ENCODE results near the gene PIGS.
A peak's percentile ranks its signal among the peaks of the same experiment; 100 is the strongest.
"Not testable (repeated sequence)": the region's sequence is repeated elsewhere in the genome, so short reads cannot be mapped to it uniquely, and the experiment has no call there.

The PIGS gene

GRCh38 chr17:28571361-28572122 is at the start of gene PIGS:
Gene PIGS, minus strand, starts transcription at chr17:28571524. Its CDS starts 28 bp downstream, at chr17:28571496.
- no peaks in the 10 kb centered on the region for H3K9me3 ChIP-seq (ENCODE audit: insufficient read depth, low read depth, low read length)
- peaks cover 23% of the 10 kb centered on the region for H3K27me3 ChIP-seq (ENCODE audit: insufficient read depth, low read length)
- peak within 1 kb of the TSS; percentile 86 for H3K9ac ChIP-seq (ENCODE audit: low read depth, low read length)
- H3K4me1 ChIP-seq (ENCODE audit: insufficient read depth, low read length), result peaks cover 2% of the 10 kb centered on the region; the same call in 1 of the 2 replicates
- peak within 1 kb of the TSS; percentile 88 for H3K4me3 ChIP-seq (ENCODE audit: low read length)
- H3K27ac ChIP-seq (ENCODE audit: low read length), result peak within 1 kb of the TSS; percentile 1
- H3K36me3 ChIP-seq (ENCODE audit: insufficient read depth, low read depth, low read length), result peaks cover 13% of the 10 kb centered on the region

DNA sequence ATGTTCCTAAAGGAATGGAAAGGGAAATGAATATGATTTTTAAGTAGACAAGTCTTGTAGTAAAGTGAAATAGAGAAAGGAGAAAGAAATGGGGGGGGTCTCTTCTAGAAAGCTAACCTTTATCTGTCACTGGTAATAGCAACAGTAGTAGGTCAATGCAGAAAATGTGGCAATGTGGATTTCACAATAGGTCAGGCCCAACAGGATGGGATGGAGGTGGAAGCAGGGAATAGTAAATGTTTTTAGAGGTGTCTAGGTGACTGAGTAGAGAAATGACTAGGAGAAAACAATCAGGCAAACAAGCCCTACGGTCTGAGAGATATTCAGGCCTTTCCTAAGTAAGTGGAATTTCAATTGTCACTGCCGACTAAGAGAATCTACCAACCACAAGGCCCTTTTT is 48.7 kb upstream of the PIGS start:
- H3K27ac ChIP-seq (ENCODE audit: low read length), result no peak overlapping the region
- peaks cover 100% of the 10 kb centered on the region for H3K36me3 ChIP-seq (ENCODE audit: insufficient read depth, low read depth, low read length)
- no peak overlapping the region for H3K9ac ChIP-seq (ENCODE audit: low read depth, low read length)
- H3K9me3 ChIP-seq (ENCODE audit: insufficient read depth, low read depth, low read length), result no peaks in the 10 kb centered on the region
- no peak overlapping the region for H3K4me3 ChIP-seq (ENCODE audit: low read length)
- no peaks in the 10 kb centered on the region for H3K4me1 ChIP-seq (ENCODE audit: insufficient read depth, low read length)
- H3K27me3 ChIP-seq (ENCODE audit: insufficient read depth, low read length), result no peaks in the 10 kb centered on the region

DNA sequence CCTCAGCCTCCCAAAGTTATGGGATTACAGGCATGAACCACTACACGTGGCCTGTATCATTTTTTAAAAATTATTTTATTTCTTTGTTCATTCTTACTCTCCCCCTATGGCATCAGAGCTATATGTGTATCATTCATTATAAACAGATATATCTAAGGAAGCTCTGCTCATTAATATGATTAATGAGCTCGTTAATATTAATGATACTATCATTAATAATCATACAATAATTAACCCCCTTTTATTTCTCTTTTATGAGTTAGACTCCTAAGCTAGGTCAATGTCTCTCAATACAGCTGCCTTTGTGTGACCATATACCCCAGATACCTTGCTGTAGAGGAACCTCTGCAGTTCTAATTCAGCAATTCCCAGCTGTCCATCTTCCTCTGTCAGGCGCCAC is 47.1 kb upstream of the PIGS start:
- no peak overlapping the region for H3K9ac ChIP-seq (ENCODE audit: low read depth, low read length)

GRCh38 chr17:28616281-28616680 is 45.0 kb upstream of the PIGS start:
- H3K36me3 ChIP-seq (ENCODE audit: insufficient read depth, low read depth, low read length), result peaks cover 98% of the 10 kb centered on the region
- no peak overlapping the region for H3K4me3 ChIP-seq (ENCODE audit: low read length)
- no peaks in the 10 kb centered on the region for H3K4me1 ChIP-seq (ENCODE audit: insufficient read depth, low read length)
- no peaks in the 10 kb centered on the region for H3K9me3 ChIP-seq (ENCODE audit: insufficient read depth, low read depth, low read length)
- no peak overlapping the region for H3K27ac ChIP-seq (ENCODE audit: low read length)
- no peak overlapping the region for H3K9ac ChIP-seq (ENCODE audit: low read depth, low read length)
- no peaks in the 10 kb centered on the region for H3K27me3 ChIP-seq (ENCODE audit: insufficient read depth, low read length)

More for the DNA sequence above, 47.1 kb upstream of the PIGS start:
- Histone ChIP-seq H3K36me3 (ENCODE audit: insufficient read depth, low read depth, low read length) (peaks cover 99% of the 10 kb centered on the region), H3K27ac (ENCODE audit: low read length) (no peak overlapping the region), H3K4me3 (ENCODE audit: low read length) (no peak overlapping the region), H3K9me3 (ENCODE audit: insufficient read depth, low read depth, low read length) (no peaks in the 10 kb centered on the region), H3K4me1 (ENCODE audit: insufficient read depth, low read length) (no peaks in the 10 kb centered on the region), H3K27me3 (ENCODE audit: insufficient read depth, low read length) (no peaks in the 10 kb centered on the region)

DNA sequence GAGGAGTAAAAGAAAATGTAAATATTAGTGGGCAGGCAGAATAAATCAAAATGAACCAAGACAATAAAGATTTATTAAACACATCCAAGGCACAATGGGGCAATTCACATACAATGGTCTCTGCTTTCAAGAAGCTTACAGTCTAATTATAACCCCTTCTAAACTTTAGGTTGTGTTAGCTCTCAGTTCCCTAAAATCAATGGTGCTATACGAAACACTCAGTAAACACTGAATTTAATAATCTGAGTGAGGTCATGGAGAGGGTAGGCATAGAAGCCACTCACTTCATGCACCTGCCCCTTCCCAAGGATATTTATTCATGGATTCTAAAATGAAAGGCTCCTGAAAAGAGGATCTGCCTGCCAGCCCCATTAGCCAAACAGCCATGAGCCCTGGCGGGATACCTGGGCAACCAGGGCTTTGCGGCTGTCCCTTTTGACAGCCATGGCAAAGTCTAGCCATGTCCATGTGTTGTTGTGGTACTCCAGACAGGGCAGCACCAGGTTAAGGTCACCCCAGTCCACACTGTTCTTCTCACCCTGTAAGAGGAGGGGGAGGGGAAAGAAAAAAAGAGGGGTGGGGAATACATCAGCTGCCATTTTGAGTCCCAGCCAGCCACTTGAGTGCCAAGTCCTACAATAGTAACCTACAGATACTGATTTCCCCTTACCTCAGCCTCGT is 44.1 kb upstream of the PIGS start:
- Histone ChIP-seq H3K27me3 (ENCODE audit: insufficient read depth, low read length) (no peaks in the 10 kb centered on the region), H3K4me1 (ENCODE audit: insufficient read depth, low read length) (no peaks in the 10 kb centered on the region), H3K9ac (ENCODE audit: low read depth, low read length) (no peak overlapping the region), H3K4me3 (ENCODE audit: low read length) (no peak overlapping the region), H3K27ac (ENCODE audit: low read length) (no peak overlapping the region), H3K9me3 (ENCODE audit: insufficient read depth, low read depth, low read length) (no peaks in the 10 kb centered on the region), H3K36me3 (ENCODE audit: insufficient read depth, low read depth, low read length) (peaks cover 98% of the 10 kb centered on the region)

DNA sequence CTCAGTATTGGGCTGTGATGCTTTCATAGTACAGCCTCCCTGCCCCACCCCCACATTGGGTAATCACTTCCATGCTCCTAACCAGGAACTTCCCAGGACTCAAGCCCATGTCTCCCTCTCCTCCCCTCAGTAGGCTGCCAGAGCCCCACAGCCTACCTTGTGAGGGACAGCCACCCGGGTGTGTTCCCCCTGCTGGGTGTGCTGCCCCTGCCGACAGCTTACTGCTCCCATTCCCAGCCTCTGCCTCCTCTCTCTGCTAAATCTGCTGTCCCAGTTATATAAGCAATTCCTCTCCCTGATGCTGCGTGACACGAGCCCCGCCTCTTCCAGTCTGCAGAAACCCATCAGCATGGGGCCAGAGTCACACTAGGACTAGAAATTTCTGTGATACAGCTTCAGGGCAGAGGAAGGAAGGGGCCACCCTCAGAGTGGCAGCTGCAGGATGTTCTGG is 42.6 kb upstream of the PIGS start, which contains the start of gene RSKR:
RSKR (minus strand) TSS at position 255 of the 451 bp plus-strand sequence; CDS start at position 231, 24 bp downstream.
- H3K27me3 ChIP-seq (ENCODE audit: insufficient read depth, low read length), result no peaks in the 10 kb centered on the region
- H3K27ac ChIP-seq (ENCODE audit: low read length), result no peak within 1 kb of the TSS
- no peaks in the 10 kb centered on the region for H3K9me3 ChIP-seq (ENCODE audit: insufficient read depth, low read depth, low read length)
- H3K36me3 ChIP-seq (ENCODE audit: insufficient read depth, low read depth, low read length), result peaks cover 88% of the 10 kb centered on the region
- H3K9ac ChIP-seq (ENCODE audit: low read depth, low read length), result no peak within 1 kb of the TSS
- no peaks in the 10 kb centered on the region for H3K4me1 ChIP-seq (ENCODE audit: insufficient read depth, low read length)
- H3K4me3 ChIP-seq (ENCODE audit: low read length), result no peak within 1 kb of the TSS

- no peak overlapping the region for H3K9ac ChIP-seq (ENCODE audit: low read depth, low read length)
- H3K4me1 ChIP-seq (ENCODE audit: insufficient read depth, low read length), result no peaks in the 10 kb centered on the region
- no peak overlapping the region for H3K27ac ChIP-seq (ENCODE audit: low read length)
- no peak overlapping the region for H3K4me3 ChIP-seq (ENCODE audit: low read length)
- H3K36me3 ChIP-seq (ENCODE audit: insufficient read depth, low read depth, low read length), result peaks cover 87% of the 10 kb centered on the region
- H3K9me3 ChIP-seq (ENCODE audit: insufficient read depth, low read depth, low read length), result no peaks in the 10 kb centered on the region
- no peaks in the 10 kb centered on the region for H3K27me3 ChIP-seq (ENCODE audit: insufficient read depth, low read length)
Measured at GRCh38 chr17:28612936-28613872, 41.9 kb upstream of the PIGS start.

GRCh38 chr17:28612531-28612930 is 41.2 kb upstream of the PIGS start:
- Histone ChIP-seq H3K4me1 (ENCODE audit: insufficient read depth, low read length) (no peaks in the 10 kb centered on the region), H3K9ac (ENCODE audit: low read depth, low read length) (no peak overlapping the region), H3K4me3 (ENCODE audit: low read length) (no peak overlapping the region), H3K27me3 (ENCODE audit: insufficient read depth, low read length) (no peaks in the 10 kb centered on the region), H3K36me3 (ENCODE audit: insufficient read depth, low read depth, low read length) (peaks cover 87% of the 10 kb centered on the region), H3K27ac (ENCODE audit: low read length) (no peak overlapping the region), H3K9me3 (ENCODE audit: insufficient read depth, low read depth, low read length) (no peaks in the 10 kb centered on the region)

GRCh38 chr17:28610376-28610775 is 39.1 kb upstream of the PIGS start:
- no peaks in the 10 kb centered on the region for H3K9me3 ChIP-seq (ENCODE audit: insufficient read depth, low read depth, low read length)
- H3K36me3 ChIP-seq (ENCODE audit: insufficient read depth, low read depth, low read length), result peaks cover 77% of the 10 kb centered on the region
- H3K27me3 ChIP-seq (ENCODE audit: insufficient read depth, low read length), result no peaks in the 10 kb centered on the region
- no peaks in the 10 kb centered on the region for H3K4me1 ChIP-seq (ENCODE audit: insufficient read depth, low read length)
- H3K9ac ChIP-seq (ENCODE audit: low read depth, low read length), result no peak overlapping the region
- no peak overlapping the region for H3K27ac ChIP-seq (ENCODE audit: low read length)
- H3K4me3 ChIP-seq (ENCODE audit: low read length), result no peak overlapping the region

GRCh38 chr17:28604031-28604430 is 32.7 kb upstream of the PIGS start:
- H3K9me3 ChIP-seq (ENCODE audit: insufficient read depth, low read depth, low read length); H3K27ac ChIP-seq (ENCODE audit: low read length); H3K27me3 ChIP-seq (ENCODE audit: insufficient read depth, low read length); H3K4me1 ChIP-seq (ENCODE audit: insufficient read depth, low read length); H3K9ac ChIP-seq (ENCODE audit: low read depth, low read length); H3K4me3 ChIP-seq (ENCODE audit: low read length): not testable (repeated sequence)
- peaks cover 24% of the 10 kb centered on the region for H3K36me3 ChIP-seq (ENCODE audit: insufficient read depth, low read depth, low read length)

Data from iPS-20b (cell line).